Activated CD4-positive, alpha-beta memory T cell treated with anti-CD3 and anti-CD28 coated beads for 36 hours (primary cell): ENCODE data around the gene SKP2. TPM values are rescaled to one million over a fixed set of nuclear protein-coding genes. Genes with fewer than 3 reads are reported as not detected.

Experiments used
- CTCF ChIA-PET: fragments of 350-600 bp; sonication (Branson Sonifier 250); formaldehyde crosslinking; loops from one replicate; lab custom pipeline; 2021; ENCODE audit warnings: antibody characterized with exemption, inconsistent platforms; lab: Charles Lee
- POLR2A ChIA-PET: fragments of 350-600 bp; sonication (Branson Sonifier 250); formaldehyde crosslinking; loops from one replicate; lab custom pipeline; 2021; ENCODE audit warnings: antibody characterized with exemption; lab: Charles Lee
- DNase-seq: peaks from one replicate; pipeline ENCODE4 v3.0.0-alpha.2; 2020
- H3K27ac Mint-ChIP-seq: one replicate; pipeline ENCODE4 v1.8.0; 2021; ENCODE audit warnings: mixed read lengths
- H3K27me3 Mint-ChIP-seq: one replicate; pipeline ENCODE4 v1.8.0; 2021; ENCODE audit warnings: mixed read lengths
- H3K36me3 Mint-ChIP-seq: one replicate; pipeline ENCODE4 v1.8.0; 2021; ENCODE audit warnings: mixed read lengths
- H3K4me1 Mint-ChIP-seq: one replicate; pipeline ENCODE4 v1.8.0; 2021; ENCODE audit warnings: low read depth, mixed read lengths
- H3K4me3 Mint-ChIP-seq: one replicate; pipeline ENCODE4 v1.8.0; 2021; ENCODE audit warnings: mild to moderate bottlenecking, mixed read lengths
- H3K9me3 Mint-ChIP-seq: one replicate; pipeline ENCODE4 v1.8.0; 2021; ENCODE audit warnings: mixed read lengths
- intact Hi-C: fragments of 100-400 bp; cut with micrococcal nuclease; formaldehyde crosslinking; loops from one replicate; pipeline ENCODE4 v1.15.1; 2023
- total RNA-seq, 2 experiments: library from RNA; stranded (reverse); gene quantifications; one replicate each; pipeline ENCODE4 v1.2.3, GENCODE V29; 2021

Gene SKP2
- total RNA-seq, 2 experiments from 2014 or later, result 33.1 to 34.7 TPM

- no peak overlapping the region for H3K4me3 Mint-ChIP-seq
- H3K27me3 Mint-ChIP-seq, result no peaks in the 10 kb centered on the region
- H3K9me3 Mint-ChIP-seq, result peaks cover 3% of the 10 kb centered on the region
- peaks cover 12% of the 10 kb centered on the region for H3K36me3 Mint-ChIP-seq
- CTCF ChIA-PET, result no interaction called here
- H3K27ac Mint-ChIP-seq, result no peak overlapping the region
- DNase-seq, result no peak
- intact Hi-C loops, result no loop called here
- POLR2A ChIA-PET, result no interaction called here
- H3K4me1 Mint-ChIP-seq, result peaks cover 29% of the 10 kb centered on the region
These were observed 6.6 kb upstream of the SKP2 start for GRCh38 chr5:36145311-36145710.

- peaks cover 35% of the 10 kb centered on the region for H3K4me1 Mint-ChIP-seq
- peaks cover 3% of the 10 kb centered on the region for H3K36me3 Mint-ChIP-seq
- H3K27me3 Mint-ChIP-seq, result no peaks in the 10 kb centered on the region
- intact Hi-C loops, result no loop called here
- no peak overlapping the region for H3K27ac Mint-ChIP-seq
- ChIA-PET POLR2A (no interaction called here), CTCF (no interaction called here)
- H3K4me3 Mint-ChIP-seq, result no peak overlapping the region
- H3K9me3 Mint-ChIP-seq, result no peaks in the 10 kb centered on the region
- DNase-seq, result no peak
These were observed 5.5 kb upstream of the SKP2 start for GRCh38 chr5:36146390-36146789.

GRCh38 chr5:36147681-36148080 lies 4.2 kb upstream of the SKP2 start:
- intact Hi-C loops, result no loop called here
- CTCF ChIA-PET, result no interaction called here
- POLR2A ChIA-PET, result no interaction called here
- H3K4me3 Mint-ChIP-seq, result no peak overlapping the region
- no peak for DNase-seq
- H3K36me3 Mint-ChIP-seq, result peaks cover 11% of the 10 kb centered on the region
- H3K27me3 Mint-ChIP-seq, result no peaks in the 10 kb centered on the region
- no peaks in the 10 kb centered on the region for H3K9me3 Mint-ChIP-seq
- no peak overlapping the region for H3K27ac Mint-ChIP-seq
- peaks cover 36% of the 10 kb centered on the region for H3K4me1 Mint-ChIP-seq

GRCh38 chr5:36150676-36151433 lies 1.1 kb upstream of the SKP2 start:
- H3K4me3 Mint-ChIP-seq, result peak overlapping the region; percentile 95
- intact Hi-C loops, result loop anchor here (1.0 to 10.0 kb wide), 8 partner anchors 72 to 1222 kb away; partner anchors contain the start of genes DNAJC21, IL7R, NIPBL and NUP155
- H3K36me3 Mint-ChIP-seq, result peaks cover 33% of the 10 kb centered on the region
- H3K4me1 Mint-ChIP-seq, result peaks cover 59% of the 10 kb centered on the region
- POLR2A ChIA-PET, result interaction anchor here (0.8 to 3.3 kb wide), 4 partner anchors 11 to 1221 kb away, joined by 3 to 34 read pairs (median 5); partner anchors contain the start of genes DNAJC21 and NADK2
- H3K27me3 Mint-ChIP-seq, result no peaks in the 10 kb centered on the region
- H3K9me3 Mint-ChIP-seq, result no peaks in the 10 kb centered on the region
- CTCF ChIA-PET, result interaction anchor here (0.6 to 1.6 kb wide), 4 partner anchors 72 to 580 kb away, joined by 3 to 11 read pairs (median 8); partner anchors contain the start of gene NADK2
- peak overlapping the region; percentile 84 for H3K27ac Mint-ChIP-seq
- DNase-seq, result peak; percentile 77

- intact Hi-C loops, result loop anchor here (5.0 to 10.0 kb wide), 3 partner anchors 298 to 542 kb away; partner anchors contain the start of genes IL7R and SLC1A3
- peaks cover 49% of the 10 kb centered on the region for H3K36me3 Mint-ChIP-seq
- no peak for DNase-seq
- peaks cover 64% of the 10 kb centered on the region for H3K4me1 Mint-ChIP-seq
- H3K9me3 Mint-ChIP-seq, result no peaks in the 10 kb centered on the region
- ChIA-PET POLR2A (interaction anchor here (0.7 to 3.3 kb wide), 5 partner anchors 11 to 1223 kb away, joined by 3 to 34 read pairs (median 3); partner anchors contain the start of genes DNAJC21 and NADK2), CTCF (interaction anchor here (0.8 to 2.2 kb wide), 3 partner anchors 74 to 90 kb away, joined by 3 to 7 read pairs (median 7); partner anchors contain the start of gene NADK2)
- H3K27ac Mint-ChIP-seq, result peak overlapping the region; percentile 84
- H3K27me3 Mint-ChIP-seq, result no peaks in the 10 kb centered on the region
- peak overlapping the region; percentile 95 for H3K4me3 Mint-ChIP-seq
These were observed 700 bp downstream of the SKP2 start for GRCh38 chr5:36152324-36153297.

- intact Hi-C loops, result loop anchor here (5.0 to 10.0 kb wide), 3 partner anchors 298 to 542 kb away; partner anchors contain the start of genes IL7R and SLC1A3
- Mint-ChIP-seq H3K9me3 (no peaks in the 10 kb centered on the region), H3K4me1 (peaks cover 61% of the 10 kb centered on the region), H3K36me3 (peaks cover 52% of the 10 kb centered on the region), H3K27ac (no peak overlapping the region), H3K27me3 (no peaks in the 10 kb centered on the region), H3K4me3 (peak overlapping the region; percentile 65)
- DNase-seq, result no peak
- ChIA-PET POLR2A (interaction anchor here (3.3 kb wide), 1 partner anchor 88 kb away, joined by 34 read pairs; the partner anchor contains the start of gene NADK2), CTCF (interaction anchor here (2.2 kb wide), 1 partner anchor 89 kb away, joined by 7 read pairs; the partner anchor contains the start of gene NADK2)
These were observed 1.4 kb downstream of the SKP2 start for GRCh38 chr5:36153298-36153677.

GRCh38 chr5:36153726-36154125 lies 1.8 kb downstream of the SKP2 start:
- no peak for DNase-seq
- no peak overlapping the region for H3K27ac Mint-ChIP-seq
- CTCF ChIA-PET, result interaction anchor here (2.2 kb wide), 1 partner anchor 88 kb away, joined by 7 read pairs; the partner anchor contains the start of gene NADK2
- peaks cover 56% of the 10 kb centered on the region for H3K36me3 Mint-ChIP-seq
- peak overlapping the region; percentile 65 for H3K4me3 Mint-ChIP-seq
- POLR2A ChIA-PET, result no interaction called here
- H3K27me3 Mint-ChIP-seq, result no peaks in the 10 kb centered on the region
- intact Hi-C loops, result loop anchor here (5.0 to 10.0 kb wide), 3 partner anchors 299 to 541 kb away; partner anchors contain the start of genes IL7R and SLC1A3
- no peaks in the 10 kb centered on the region for H3K9me3 Mint-ChIP-seq
- peaks cover 60% of the 10 kb centered on the region for H3K4me1 Mint-ChIP-seq

GRCh38 chr5:36155291-36155690 lies 3.4 kb downstream of the SKP2 start:
- intact Hi-C loops, result loop anchor here (10.0 kb wide), 2 partner anchors 300 to 540 kb away; partner anchors contain the start of gene IL7R
- Mint-ChIP-seq H3K27me3 (no peaks in the 10 kb centered on the region), H3K4me1 (peaks cover 48% of the 10 kb centered on the region), H3K36me3 (peaks cover 65% of the 10 kb centered on the region), H3K27ac (no peak overlapping the region), H3K4me3 (no peak overlapping the region), H3K9me3 (no peaks in the 10 kb centered on the region)
- ChIA-PET POLR2A (no interaction called here), CTCF (no interaction called here)
- no peak for DNase-seq

- no peaks in the 10 kb centered on the region for H3K27me3 Mint-ChIP-seq
- ChIA-PET POLR2A (interaction anchor here (0.7 kb wide), 1 partner anchor 719 kb away, joined by 3 read pairs; no protein-coding TSS in a partner anchor), CTCF (interaction anchor here (1.1 kb wide), 1 partner anchor 77 kb away, joined by 4 read pairs; no protein-coding TSS in a partner anchor)
- no peaks in the 10 kb centered on the region for H3K9me3 Mint-ChIP-seq
- DNase-seq, result no peak
- H3K27ac Mint-ChIP-seq, result no peak overlapping the region
- H3K4me1 Mint-ChIP-seq, result peaks cover 44% of the 10 kb centered on the region
- no peak overlapping the region for H3K4me3 Mint-ChIP-seq
- peaks cover 66% of the 10 kb centered on the region for H3K36me3 Mint-ChIP-seq
- intact Hi-C loops, result loop anchor here (10.0 kb wide), 2 partner anchors 301 to 539 kb away; partner anchors contain the start of gene IL7R
These were observed 4.2 kb downstream of the SKP2 start for GRCh38 chr5:36156121-36156601.

GRCh38 chr5:36156619-36157018 lies 4.7 kb downstream of the SKP2 start:
- ChIA-PET CTCF (interaction anchor here (1.1 kb wide), 1 partner anchor 78 kb away, joined by 4 read pairs; no protein-coding TSS in a partner anchor), POLR2A (no interaction called here)
- Mint-ChIP-seq H3K4me1 (peaks cover 48% of the 10 kb centered on the region), H3K27me3 (no peaks in the 10 kb centered on the region), H3K4me3 (no peak overlapping the region), H3K9me3 (no peaks in the 10 kb centered on the region), H3K27ac (no peak overlapping the region), H3K36me3 (peaks cover 70% of the 10 kb centered on the region)
- intact Hi-C loops, result loop anchor here (10.0 kb wide), 2 partner anchors 302 to 538 kb away; partner anchors contain the start of gene IL7R
- DNase-seq, result no peak

- intact Hi-C loops, result loop anchor here (10.0 kb wide), 2 partner anchors 303 to 537 kb away; partner anchors contain the start of gene IL7R
- Mint-ChIP-seq H3K36me3 (peaks cover 76% of the 10 kb centered on the region), H3K27ac (no peak overlapping the region), H3K4me1 (peaks cover 48% of the 10 kb centered on the region), H3K9me3 (no peaks in the 10 kb centered on the region), H3K27me3 (no peaks in the 10 kb centered on the region), H3K4me3 (no peak overlapping the region)
- CTCF ChIA-PET, result interaction anchor here (0.5 kb wide), 1 partner anchor 532 kb away, joined by 3 read pairs; no protein-coding TSS in a partner anchor
- POLR2A ChIA-PET, result no interaction called here
- no peak for DNase-seq
These were observed 6.2 kb downstream of the SKP2 start for GRCh38 chr5:36158144-36158543.
